Stimulated activated CD4-positive, alpha-beta T cell treated with anti-CD3 and anti-CD28 coated beads, Interleukin-1b, Interleukin-23, amount 100 ng/mL, for 24 hours (primary cell): Measurements from ENCODE around the gene SAV1.
"Not testable (repeated sequence)": the region's sequence is repeated elsewhere in the genome, so short reads cannot be mapped to it uniquely, and the experiment has no call there.

Source experiments
- DNase-seq, 4 experiments: peaks; one replicate each; pipeline ENCODE4 v3.0.0-alpha.2; 2020; ENCODE audit warnings: low read depth in 4 of 4, low spot score in 1 of 4

The SAV1 gene

GRCh38 chr14:50666772-50667683 is 1.1 kb downstream of the SAV1 start:
- no peak for DNase-seq

- not testable (repeated sequence) for DNase-seq
Measured at GRCh38 chr14:50665300-50665699, 2.8 kb downstream of the SAV1 start.

- not testable (repeated sequence) for DNase-seq
Measured at GRCh38 chr14:50664579-50664978, 3.5 kb downstream of the SAV1 start.

- DNase-seq = no peak
Measured at GRCh38 chr14:50659327-50659974, 8.7 kb downstream of the SAV1 start.

- DNase-seq = no peak
Measured at GRCh38 chr14:50658203-50658602, 9.9 kb downstream of the SAV1 start.

- no peak for DNase-seq
Measured at GRCh38 chr14:50657753-50658152, 10.4 kb downstream of the SAV1 start.

- no peak for DNase-seq
Measured at GRCh38 chr14:50656776-50657175, 11.3 kb downstream of the SAV1 start.

GRCh38 chr14:50649691-50650090 is 18.4 kb downstream of the SAV1 start:
- DNase-seq = no peak

- no peak for DNase-seq
Measured at GRCh38 chr14:50647753-50648152, 20.4 kb downstream of the SAV1 start.

GRCh38 chr14:50647282-50647681 is 20.8 kb downstream of the SAV1 start:
- DNase-seq = no peak

- DNase-seq = no peak
Measured at GRCh38 chr14:50635141-50635540, 33.0 kb downstream of the SAV1 start.

GRCh38 chr14:50633954-50634353 is 34.2 kb downstream of the SAV1 start:
- no peak for DNase-seq

GRCh38 chr14:50631408-50631821 is 36.7 kb downstream of the SAV1 start:
- no peak for DNase-seq

GRCh38 chr14:50624947-50625346 is 43.2 kb downstream of the SAV1 start:
- not testable (repeated sequence) for DNase-seq

- no peak for DNase-seq
Measured at GRCh38 chr14:50624447-50624846, 43.7 kb downstream of the SAV1 start.

- DNase-seq = no peak
Measured at GRCh38 chr14:50622978-50623377, 45.1 kb downstream of the SAV1 start.

- no peak for DNase-seq
Measured at GRCh38 chr14:50620341-50620740, 47.8 kb downstream of the SAV1 start.

GRCh38 chr14:50619569-50620141 is 48.5 kb downstream of the SAV1 start:
- no peak for DNase-seq

- DNase-seq = no peak
Measured at GRCh38 chr14:50616275-50616674, 51.8 kb downstream of the SAV1 start.

GRCh38 chr14:50615552-50615951 is 52.6 kb downstream of the SAV1 start:
- DNase-seq = no peak

- DNase-seq = no peak
Measured at GRCh38 chr14:50615056-50615455, 53.0 kb downstream of the SAV1 start.

GRCh38 chr14:50612806-50613205 is 55.3 kb downstream of the SAV1 start:
- DNase-seq = no peak
